Keratinocyte (primary cell): ENCODE data around the gene RAF1. TPM values are rescaled to one million over a fixed set of nuclear protein-coding genes. Genes with fewer than 3 reads are reported as not detected.

Source experiments
- DNase-seq: peaks from one replicate; pipeline ENCODE4 v3.0.0-alpha.2; 2011; ENCODE audit warnings: low read depth, missing footprints, low spot score
- FAIRE-seq: peaks from 2 replicates; lab custom pipeline; 2011; peaks lifted over from hg19 to GRCh38; lab: Jason Lieb, UNC
- H2AFZ ChIP-seq: 2 replicates; pipeline ENCODE4 v1.6.0; 2012; ENCODE audit warnings: low read length, control low read depth, inconsistent platforms; ENCODE audit not compliant: control insufficient read depth
- H3K27ac ChIP-seq: 2 replicates; pipeline ENCODE4 v1.5.1; 2011; ENCODE audit warnings: low read length; ENCODE audit not compliant: control insufficient read depth, insufficient read depth
- H3K27me3 ChIP-seq: 3 replicates; pipeline ENCODE4 v1.6.0; 2011; ENCODE audit warnings: low read length; ENCODE audit not compliant: control insufficient read depth, insufficient read depth; ENCODE audit errors: extremely low read depth
- H3K36me3 ChIP-seq, 2 experiments: 2 replicates in 1 of 2; 3 replicates in 1 of 2; pipeline ENCODE4 v1.5.1; 2011; ENCODE audit warnings: low read length in 2 of 2, mild to moderate bottlenecking in 1 of 2; ENCODE audit not compliant: control insufficient read depth in 2 of 2, insufficient read depth in 2 of 2; ENCODE audit errors: extremely low read depth in 1 of 2
- H3K4me1 ChIP-seq: 3 replicates; pipeline ENCODE4 v1.5.1; 2011; ENCODE audit warnings: low read length; ENCODE audit not compliant: control insufficient read depth, insufficient read depth; ENCODE audit errors: extremely low read depth
- H3K4me2 ChIP-seq: 3 replicates; pipeline ENCODE4 v1.6.0; 2011; ENCODE audit warnings: low read depth, low read length; ENCODE audit not compliant: control insufficient read depth, insufficient read depth; ENCODE audit errors: extremely low read depth
- H3K4me3 ChIP-seq, 3 experiments: fragments of 200-600 bp in 1 of 3; sonication (generic) in 1 of 3; 2 replicates in 2 of 3; 3 replicates in 1 of 3; pipeline ENCODE4 v1.5.1; 2011 to 2016; ENCODE audit warnings: low read length in 3 of 3, mild to moderate bottlenecking in 3 of 3, control low read depth in 2 of 3, inconsistent platforms in 1 of 3, low read depth in 1 of 3, mixed read lengths in 1 of 3, mixed run types in 1 of 3, moderate library complexity in 1 of 3; ENCODE audit not compliant: control insufficient read depth in 2 of 3, insufficient read depth in 2 of 3; ENCODE audit errors: extremely low read depth in 1 of 3
- H3K79me2 ChIP-seq: 2 replicates; pipeline ENCODE4 v1.6.0; 2012; ENCODE audit warnings: low read length; ENCODE audit not compliant: control insufficient read depth, insufficient read depth
- H3K9ac ChIP-seq: 3 replicates; pipeline ENCODE4 v1.6.0; 2011; ENCODE audit warnings: low read length; ENCODE audit not compliant: control insufficient read depth, insufficient read depth; ENCODE audit errors: extremely low read depth
- H3K9me1 ChIP-seq: 3 replicates; pipeline ENCODE4 v1.6.0; 2011; ENCODE audit warnings: low read length; ENCODE audit not compliant: control insufficient read depth, insufficient read depth; ENCODE audit errors: extremely low read depth
- H3K9me3 ChIP-seq: 2 replicates; pipeline ENCODE4 v1.5.1; 2012; ENCODE audit warnings: low read depth, low read length; ENCODE audit not compliant: control insufficient read depth
- H4K20me1 ChIP-seq: 3 replicates; pipeline ENCODE4 v1.6.0; 2011; ENCODE audit warnings: low read length; ENCODE audit not compliant: control insufficient read depth, insufficient read depth; ENCODE audit errors: extremely low read depth
- CTCF ChIP-seq, 3 experiments: IDR thresholded peaks in 1 of 3; conservative IDR thresholded peaks in 1 of 3; optimal IDR thresholded peaks in 1 of 3; 2 replicates in 2 of 3; 3 replicates in 1 of 3; pipeline versions ENCODE3 to v1.5.1; 2011; ENCODE audit warnings: low read length in 3 of 3, mild to moderate bottlenecking in 3 of 3, moderate library complexity in 2 of 3, control low read depth in 1 of 3, inconsistent platforms in 1 of 3; ENCODE audit not compliant: insufficient read depth in 2 of 3; ENCODE audit errors: extremely low read depth in 1 of 3
- EZH2 ChIP-seq: IDR thresholded peaks from one replicate; pipeline ENCODE4 v1.6.1; 2012; ENCODE audit warnings: inconsistent platforms, mild to moderate bottlenecking, low read length, moderate library complexity
- dilution Hi-C: fragments of 300-500 bp; cut with MboI; formaldehyde crosslinking; loops from one replicate; pipeline ENCODE4 v1.7.0; 2020; ENCODE audit warnings: low sequenced_read_pairs; ENCODE audit not compliant: extremely low pct_ligation_motif_present
- polyA minus RNA-seq, 3 experiments: library from RNA; depleted of rRNA, polyadenylated mRNA; stranded (reverse); fragments of >200 nt; gene quantifications; 1 replicate in 1 of 3; 2 replicates in 1 of 3; 3 replicates in 1 of 3; pipeline ENCODE4 v1.2.3, GENCODE V29; 2011
- polyA plus RNA-seq, 5 experiments: library from polyadenylated mRNA; depleted of rRNA in 3 of 5; stranded (reverse) in 3 of 5; stranded (forward) in 1 of 5; unstranded in 1 of 5; fragments of >200 nt; gene quantifications; 1 replicate in 1 of 5; 2 replicates in 3 of 5; 3 replicates in 1 of 5; pipeline versions ENCODE4 v1.2.1 to v1.2.3, GENCODE V29; 2011 to 2012; ENCODE audit warnings: missing spikeins in 2 of 5, low read depth in 1 of 5, low replicate concordance in 1 of 5

RAF1 gene
- 68.3 to 92.4 TPM (median 80.1 TPM) in 3 replicates for polyA plus RNA-seq
- 37.3 TPM for polyA plus RNA-seq (2011; ENCODE audit: low read depth)
- polyA plus RNA-seq (2011; cell fraction: cytosol; rRNA removed), result 52.7 and 76.6 TPM in 2 replicates
- polyA plus RNA-seq (2011; cell fraction: nucleus; rRNA removed), result 99.3 and 102 TPM in 2 replicates
- polyA plus RNA-seq (2012; ENCODE audit: low replicate concordance), result 44.5 and 52.1 TPM in 2 replicates
- polyA minus RNA-seq, result 78.9 to 152 TPM (median 116 TPM) in 3 replicates
- polyA minus RNA-seq (2011; cell fraction: cytosol; rRNA and poly(A)+ RNA removed), result 64.5 TPM
- polyA minus RNA-seq (2011; cell fraction: nucleus; rRNA and poly(A)+ RNA removed), result 72.2 and 98.4 TPM in 2 replicates

GRCh38 chr3:12663936-12664908 is at the start of gene RAF1:
Gene RAF1, minus strand, starts transcription at chr3:12664117. Its CDS starts 45,396 bp downstream, at chr3:12618721.
- DNase-seq (peak; percentile 69), FAIRE-seq (no peak)
- Histone ChIP-seq H3K27me3 (no peaks in the 10 kb centered on the region), H3K79me2 (peaks cover 46% of the 10 kb centered on the region), H3K9me3 (no peaks in the 10 kb centered on the region), H3K9me1 (no peaks in the 10 kb centered on the region), H3K4me2 (peak within 1 kb of the TSS; percentile 99), H2AFZ (peak within 1 kb of the TSS; percentile 100), H3K9ac (peak within 1 kb of the TSS; percentile 98), H3K4me1 (peaks cover 13% of the 10 kb centered on the region), H3K36me3 (no peaks in the 10 kb centered on the region), H3K4me3 (peak within 1 kb of the TSS; percentile 94 to 99 (median 96)), H4K20me1 (peaks cover 1% of the 10 kb centered on the region), H3K27ac (peak within 1 kb of the TSS; percentile 97)
- dilution Hi-C loops, result no loop called here
- TF ChIP-seq EZH2, result no peak
- TF ChIP-seq CTCF (optimal IDR thresholded peaks at IDR 0.05 in 1 of 3, IDR thresholded peaks at IDR 0.05 in 1 of 3, conservative IDR thresholded peaks at IDR 0.05 in 1 of 3; ENCODE audit: extremely low read depth in 1 of 3, insufficient read depth in 2 of 3, low read length in 3 of 3), result no peak

GRCh38 chr3:12710062-12710461 is 46.1 kb upstream of the RAF1 start:
- no peak overlapping the region for H3K4me2 ChIP-seq
- DNase-seq (no peak), FAIRE-seq (no peak)
- dilution Hi-C loops, result no loop called here
- no peaks in the 10 kb centered on the region for H3K27me3 ChIP-seq
- no peaks in the 10 kb centered on the region for H3K9me1 ChIP-seq
- no peaks in the 10 kb centered on the region for H3K36me3 ChIP-seq
- H3K9me3 ChIP-seq, result no peaks in the 10 kb centered on the region
- peaks cover 7% of the 10 kb centered on the region for H3K4me1 ChIP-seq
- H2AFZ ChIP-seq, result no peak overlapping the region
- no peak for TF ChIP-seq CTCF (optimal IDR thresholded peaks at IDR 0.05 in 1 of 3, IDR thresholded peaks at IDR 0.05 in 1 of 3, conservative IDR thresholded peaks at IDR 0.05 in 1 of 3; ENCODE audit: extremely low read depth in 1 of 3, insufficient read depth in 2 of 3, low read length in 3 of 3)
- no peak overlapping the region for H3K4me3 ChIP-seq
- no peaks in the 10 kb centered on the region for H3K79me2 ChIP-seq
- H3K9ac ChIP-seq, result no peak overlapping the region
- H4K20me1 ChIP-seq, result no peaks in the 10 kb centered on the region
- no peak overlapping the region for H3K27ac ChIP-seq
